Suppressor macrophage treated with lipopolysaccharide for 4 hours (primary cell): ENCODE data around the gene ZNF564.
"Not testable (repeated sequence)": the region's sequence is repeated elsewhere in the genome, so short reads cannot be mapped to it uniquely, and the experiment has no call there.

ENCODE experiments used
- DNase-seq: peaks from one replicate; pipeline ENCODE4 v3.0.0-alpha.2; 2020

The ZNF564 gene

DNA sequence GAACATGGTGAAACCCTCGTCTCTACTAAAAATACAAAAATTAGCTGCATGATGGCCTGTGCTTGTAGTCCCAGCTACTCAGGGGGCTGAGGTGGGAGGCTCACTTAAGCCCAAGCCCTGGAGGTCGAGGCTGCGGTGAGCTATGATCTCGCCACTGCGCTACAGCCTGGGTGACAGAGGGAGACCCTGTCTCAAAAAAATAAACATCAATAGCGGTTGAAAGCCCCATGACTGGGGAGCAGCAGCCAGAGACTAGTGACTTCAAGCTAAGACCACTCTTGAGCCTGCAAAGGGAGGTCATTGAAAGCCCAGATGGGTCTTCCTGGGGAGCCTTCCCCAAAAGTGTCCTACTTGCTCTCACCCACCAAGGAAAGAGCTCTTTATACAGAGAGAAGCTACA lies 54.8 kb downstream of the ZNF564 start:
- DNase-seq = no peak

DNA sequence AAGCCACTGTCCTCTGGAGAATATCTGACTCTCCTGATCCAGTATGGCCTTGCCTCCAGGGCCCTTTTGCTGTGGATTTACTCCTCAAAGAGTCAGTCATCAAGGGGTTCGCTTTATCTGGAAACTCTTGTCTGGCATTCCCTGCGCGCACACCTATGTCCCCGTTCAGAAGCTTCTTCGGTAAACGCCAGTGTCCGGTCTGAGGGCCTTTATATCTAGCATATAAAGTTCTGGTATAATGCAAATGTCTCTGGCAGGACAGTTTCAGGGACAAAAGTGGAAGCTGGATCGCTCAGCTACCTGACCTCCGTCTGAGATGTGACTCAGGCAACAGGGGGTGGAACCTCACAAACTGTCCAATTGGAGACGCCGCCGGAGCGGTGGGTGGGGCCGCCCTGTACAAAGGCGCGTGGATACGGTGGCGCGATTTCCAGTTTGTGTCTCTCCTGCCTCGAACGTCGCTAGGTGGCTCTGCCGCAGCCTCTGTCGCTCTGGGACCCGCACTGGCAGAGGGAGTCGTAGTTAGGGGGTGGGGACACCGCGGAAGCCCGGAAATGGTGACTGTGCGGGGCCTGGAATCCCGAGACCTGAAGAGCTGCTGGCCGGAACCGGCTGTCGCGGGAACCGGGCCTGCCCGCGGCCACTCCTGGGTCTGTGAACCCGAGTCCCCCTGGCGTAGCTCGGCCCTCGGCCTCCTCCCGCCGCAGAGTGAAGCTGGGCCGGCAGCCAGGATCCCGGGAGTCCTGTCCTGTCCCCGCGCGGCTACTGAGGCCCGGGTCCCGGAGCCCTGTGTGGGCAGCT lies 56.1 kb downstream of the ZNF564 start:
- peak; percentile 88 for DNase-seq

DNA sequence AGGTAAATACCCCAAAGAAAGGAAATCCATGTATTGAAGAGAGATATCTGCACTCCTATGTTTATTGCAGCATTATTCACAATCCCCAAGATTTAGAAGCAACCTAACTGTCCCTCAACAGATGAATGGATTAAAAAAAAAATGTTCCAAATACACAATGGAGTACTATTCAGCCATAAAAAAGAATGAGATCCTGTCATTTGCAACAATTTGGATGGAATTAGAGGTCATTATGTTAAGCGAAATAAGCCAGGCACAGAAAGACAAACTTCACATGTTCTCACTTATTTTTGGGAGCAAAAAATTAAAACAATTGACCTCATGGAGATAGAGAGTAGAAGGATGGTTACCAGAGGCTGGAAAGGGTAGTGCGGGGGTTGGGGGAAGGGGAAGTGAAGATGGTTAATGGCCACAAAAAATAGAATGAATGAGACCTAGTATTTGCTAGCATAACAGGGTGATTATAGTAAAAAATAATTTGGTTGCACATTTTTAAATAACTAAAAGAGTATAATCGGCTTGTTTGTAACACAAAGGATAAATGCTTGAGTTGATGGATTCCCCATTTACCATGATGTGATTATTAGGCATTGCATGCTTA lies 56.9 kb downstream of the ZNF564 start:
- no peak for DNase-seq

DNA sequence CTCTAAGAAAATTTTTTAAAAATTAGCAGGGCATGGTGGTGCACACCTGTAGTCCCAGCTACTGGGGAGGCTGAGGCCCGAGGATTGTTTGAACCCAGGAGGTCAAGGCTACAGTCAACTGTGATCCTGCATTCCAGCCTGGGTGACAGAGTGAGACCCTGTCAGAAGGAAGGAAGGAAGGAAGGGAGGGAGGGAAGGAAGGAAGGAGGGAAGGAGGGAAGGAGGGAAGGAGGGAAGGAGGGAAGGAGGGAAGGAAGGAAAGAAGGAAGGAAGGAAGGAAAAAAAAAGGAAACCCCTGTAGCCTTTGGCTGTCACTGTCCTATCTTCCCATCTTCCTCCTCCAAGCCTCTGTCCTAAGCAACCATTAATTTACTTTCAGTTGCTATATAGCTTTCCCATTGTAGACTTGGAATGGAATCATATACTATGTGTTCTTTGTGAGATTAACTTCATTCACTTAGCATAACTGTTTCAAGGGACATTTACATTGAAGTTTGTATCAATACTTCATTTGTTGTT lies 65.0 kb downstream of the ZNF564 start:
- DNase-seq = not testable (repeated sequence)

DNA sequence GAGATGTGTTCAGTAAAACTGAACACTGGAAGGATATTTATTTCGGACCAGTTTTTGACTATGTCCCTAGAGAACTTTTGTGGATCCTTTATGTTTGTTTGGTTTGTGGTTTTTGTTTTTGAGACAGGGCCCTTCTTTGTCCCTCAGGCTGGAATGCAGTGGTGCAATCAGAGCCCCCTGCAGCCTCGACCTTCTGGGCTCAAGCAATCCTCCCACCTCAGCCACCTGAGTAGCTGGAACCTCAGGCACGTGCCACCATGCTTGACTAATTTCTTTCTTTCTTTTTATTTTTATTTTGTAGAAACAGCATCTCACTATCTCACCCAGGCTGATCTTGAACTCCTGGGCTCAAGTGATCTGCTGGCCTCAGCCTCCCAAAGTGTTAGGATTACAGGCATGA lies 65.7 kb downstream of the ZNF564 start:
- no peak for DNase-seq

DNA sequence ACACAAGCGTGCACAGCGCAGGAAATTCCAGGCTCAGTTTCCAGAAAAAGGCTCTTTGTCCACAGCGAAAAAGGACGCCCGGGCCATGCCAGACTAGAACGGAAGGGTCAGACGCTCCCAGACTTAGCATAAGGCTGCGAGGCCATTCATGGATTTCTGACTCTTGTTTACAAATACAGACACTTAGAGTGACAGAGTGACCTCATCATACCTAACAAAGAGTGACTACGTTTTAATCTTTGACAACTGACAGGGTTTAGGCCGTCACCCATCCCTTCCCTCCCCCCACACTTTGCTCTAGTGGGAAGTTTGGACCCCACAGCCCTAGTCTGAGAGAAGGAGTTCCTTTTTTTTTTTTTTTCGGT lies 66.2 kb downstream of the ZNF564 start:
- DNase-seq = no peak

DNA sequence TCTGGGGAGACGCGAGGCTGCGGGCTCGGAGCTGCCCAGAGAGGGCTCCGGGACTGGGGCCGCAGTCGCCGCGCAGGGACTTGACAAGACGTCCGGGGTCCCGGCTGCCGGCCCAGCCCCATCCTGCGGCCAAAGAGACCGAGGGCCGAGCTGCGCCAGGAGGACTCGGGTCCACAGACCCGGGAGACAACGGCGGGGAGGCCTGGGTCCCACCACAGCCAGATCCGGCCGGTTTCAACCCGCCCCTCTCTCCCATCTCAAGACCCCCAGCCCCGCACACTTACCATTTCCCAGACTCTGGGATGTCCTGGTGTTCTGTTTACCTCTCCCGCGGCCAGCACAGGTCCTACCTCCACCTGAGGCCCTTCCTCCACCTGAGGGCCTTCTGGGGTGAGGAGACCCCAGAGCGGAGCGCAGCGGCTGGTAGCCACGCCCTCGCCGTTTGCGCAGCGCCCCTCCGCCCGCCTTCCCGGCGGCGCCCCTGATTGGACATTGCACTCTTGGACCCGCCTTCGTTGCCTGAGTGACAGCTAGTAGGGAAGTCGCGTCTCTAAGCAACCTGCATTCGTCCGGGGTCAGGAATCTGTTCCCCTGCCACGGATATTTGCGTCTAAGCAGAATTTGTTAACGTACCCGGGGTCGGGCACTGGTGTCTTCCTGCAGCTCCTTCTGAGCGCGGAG lies 66.8 kb downstream of the ZNF564 start, which contains the start of gene ZNF709:
TSS of gene ZNF709 (minus strand) at position 446 of the 681 bp plus-strand sequence. CDS start at position 287, 159 bp downstream.
- peak; percentile 92 for DNase-seq

DNA sequence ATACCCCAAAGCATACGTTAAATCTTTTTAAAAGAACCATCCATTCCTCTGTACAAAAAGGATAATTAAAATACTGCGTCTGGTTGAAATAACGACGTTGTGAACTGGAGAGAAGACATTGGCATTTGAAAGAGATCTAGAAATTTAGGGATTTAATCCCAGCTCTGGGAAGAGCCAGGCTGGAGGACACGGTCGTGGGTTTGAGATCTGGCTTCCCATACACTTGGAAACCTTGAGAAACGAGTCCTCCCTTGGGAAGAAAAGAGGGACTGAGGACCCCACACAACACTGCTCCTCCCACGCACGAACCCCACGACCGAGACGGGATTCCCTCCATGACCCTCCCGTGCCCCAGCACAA lies 67.3 kb downstream of the ZNF564 start:
- DNase-seq = no peak

DNA sequence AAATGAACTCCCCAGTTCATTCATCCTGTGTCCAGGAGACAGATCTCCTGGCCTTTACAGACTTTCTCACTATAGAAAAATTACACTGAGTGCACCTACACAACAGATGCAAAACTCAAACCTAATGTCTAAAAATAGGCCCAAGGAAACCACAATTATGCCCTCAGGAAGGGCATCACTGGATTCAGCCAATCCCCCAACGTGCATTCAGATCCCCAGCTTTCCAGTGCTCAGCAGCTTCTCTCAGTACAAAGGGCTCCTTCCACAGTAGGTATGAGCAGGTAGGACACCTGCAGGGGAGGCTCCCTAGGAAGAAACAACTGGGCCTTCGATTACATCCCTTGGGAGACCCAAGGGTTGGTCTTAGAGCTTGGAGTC lies 68.8 kb downstream of the ZNF564 start:
- no peak for DNase-seq

DNA sequence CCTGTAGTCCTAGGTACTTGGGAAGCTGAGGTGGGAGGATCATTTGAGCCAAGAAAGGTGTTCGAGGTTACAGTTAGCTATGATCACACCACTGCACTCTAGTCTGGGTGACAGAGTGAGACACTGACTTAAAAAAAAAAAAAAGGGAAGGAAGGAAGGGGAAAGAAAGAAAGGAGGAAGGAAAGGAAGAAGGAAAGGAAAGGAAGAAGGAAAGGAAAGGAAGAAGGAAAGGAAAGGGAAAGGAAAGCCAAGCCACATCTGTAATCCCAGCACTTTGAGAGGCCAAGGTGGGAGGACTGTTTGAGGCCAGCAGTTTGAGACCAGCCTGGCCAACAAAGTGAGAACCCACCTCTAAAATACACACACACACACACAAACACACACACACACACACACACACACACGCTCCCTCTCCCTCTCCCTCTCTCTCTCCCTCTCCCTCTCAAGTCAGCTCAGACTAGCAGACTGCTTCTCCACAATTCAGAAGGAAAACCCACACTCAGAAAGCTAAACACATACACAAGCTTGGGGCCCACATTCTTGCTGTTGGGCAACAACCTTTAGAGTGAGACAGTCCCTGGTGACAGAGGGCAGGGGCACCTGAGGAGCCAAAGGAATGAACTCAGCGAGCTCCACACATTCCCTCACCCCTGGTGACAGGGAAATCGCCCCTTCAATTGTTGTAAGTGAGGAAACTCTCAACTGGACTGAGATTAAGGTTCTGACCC lies 69.3 kb downstream of the ZNF564 start:
- no peak for DNase-seq

DNA sequence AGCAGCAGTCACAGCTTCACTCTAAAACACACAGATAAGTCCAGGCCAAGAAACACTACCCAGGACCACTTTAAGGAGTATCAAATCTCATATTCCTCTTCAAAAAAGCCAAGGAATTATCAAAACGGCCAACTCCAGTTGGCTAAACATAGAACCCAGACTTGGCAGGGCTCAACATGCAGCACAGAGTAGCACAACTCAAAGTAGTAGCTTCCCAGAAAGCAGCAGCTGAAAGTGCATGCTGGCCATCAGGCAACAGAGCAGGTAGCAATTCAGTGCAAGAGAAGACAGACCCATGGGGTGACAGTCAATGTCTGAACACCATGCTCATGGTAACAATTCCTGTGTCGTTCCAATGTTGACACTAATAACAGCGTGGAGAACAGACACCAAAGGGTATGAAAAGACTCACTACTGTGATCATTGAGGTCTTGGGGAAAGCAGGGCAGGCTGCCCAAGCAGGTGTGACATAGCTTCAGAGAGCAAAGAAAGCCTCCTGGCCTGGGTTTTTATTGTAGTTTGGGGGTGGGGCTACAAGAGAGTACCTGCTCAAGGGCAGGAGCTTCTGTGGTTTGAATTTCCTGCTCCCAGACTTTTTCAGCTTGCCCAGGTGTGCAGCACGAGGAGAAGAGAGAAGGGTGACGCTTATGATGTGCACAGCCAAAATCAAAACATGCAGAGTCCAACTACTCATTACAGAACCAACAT lies 72.9 kb downstream of the ZNF564 start:
- no peak for DNase-seq
